ENCODE measurements around the gene RHOBTB1.
A peak's percentile ranks its signal among the peaks of the same experiment; 100 is the strongest.
"Not testable (repeated sequence)": the region's sequence is repeated elsewhere in the genome, so short reads cannot be mapped to it uniquely, and the experiment has no call there.

The RHOBTB1 gene

DNA sequence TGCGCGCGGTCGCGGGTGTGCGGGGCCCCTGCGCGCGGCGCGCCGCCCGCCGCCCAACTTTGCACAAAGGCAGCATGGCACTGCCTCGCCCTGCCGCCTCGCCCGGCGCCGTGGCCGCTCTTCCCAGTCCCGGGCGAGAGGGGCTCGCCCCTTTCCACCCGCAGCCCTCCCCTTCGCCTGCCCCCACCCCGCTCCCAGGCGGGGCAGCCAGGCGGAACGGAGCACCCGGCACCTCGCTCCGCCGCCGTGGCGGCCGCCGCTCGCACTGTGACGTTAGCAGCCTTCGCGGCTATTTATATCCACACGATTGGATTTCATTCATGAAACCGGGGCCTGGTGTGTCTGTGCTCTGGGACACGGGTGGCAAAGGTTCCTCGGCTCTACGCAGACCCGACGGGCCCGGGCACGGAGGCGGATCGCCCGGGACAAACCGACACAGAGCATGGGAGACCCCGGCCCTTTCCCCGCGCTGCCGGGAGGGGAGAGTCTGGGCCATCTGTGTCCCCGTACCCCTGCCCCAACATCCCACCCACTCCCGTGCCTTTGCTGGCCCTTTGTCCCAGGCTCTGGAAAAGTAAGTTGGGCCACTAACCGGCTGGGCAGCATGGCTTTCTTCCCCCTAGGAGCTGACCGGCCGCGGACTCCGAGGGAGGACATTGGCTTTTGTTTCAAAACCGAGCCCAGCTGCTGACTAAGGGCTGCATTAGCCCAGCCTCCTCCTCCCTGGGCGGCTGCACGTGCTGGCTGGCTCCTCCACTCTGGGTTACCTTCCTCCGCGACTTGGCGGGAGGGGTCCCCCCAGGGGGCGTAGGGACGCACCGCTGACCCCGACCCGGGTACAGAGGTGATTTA is at the start of gene RHOBTB1:
Gene RHOBTB1, minus strand, starts transcription at position 128 of the 852 bp plus-strand sequence. CDS start 32,643 bp downstream, outside the sequence.
- peak; percentile 91 for DNase-seq (ENCODE audit: low spot score)

DNA sequence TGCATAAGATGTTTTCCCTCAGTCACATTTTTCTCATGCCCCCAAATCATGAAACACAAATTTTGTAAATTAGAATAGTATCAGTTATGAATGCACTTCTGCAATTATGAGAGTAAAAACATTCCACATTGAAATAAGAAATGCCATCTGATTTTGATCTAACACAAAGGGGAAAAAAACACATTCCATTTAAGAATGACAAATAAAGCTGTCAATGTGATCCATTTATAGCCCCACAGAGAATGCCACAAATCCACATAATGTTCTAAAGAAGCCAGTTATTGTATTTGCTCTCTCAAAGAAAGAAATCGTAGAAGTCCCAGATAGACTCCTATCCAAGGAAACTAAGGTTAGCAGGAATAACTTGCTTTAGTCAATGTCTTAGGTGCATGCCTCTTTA is 48.7 kb upstream of the RHOBTB1 start:
- peak; percentile 11 for DNase-seq (ENCODE audit: low spot score)

DNA sequence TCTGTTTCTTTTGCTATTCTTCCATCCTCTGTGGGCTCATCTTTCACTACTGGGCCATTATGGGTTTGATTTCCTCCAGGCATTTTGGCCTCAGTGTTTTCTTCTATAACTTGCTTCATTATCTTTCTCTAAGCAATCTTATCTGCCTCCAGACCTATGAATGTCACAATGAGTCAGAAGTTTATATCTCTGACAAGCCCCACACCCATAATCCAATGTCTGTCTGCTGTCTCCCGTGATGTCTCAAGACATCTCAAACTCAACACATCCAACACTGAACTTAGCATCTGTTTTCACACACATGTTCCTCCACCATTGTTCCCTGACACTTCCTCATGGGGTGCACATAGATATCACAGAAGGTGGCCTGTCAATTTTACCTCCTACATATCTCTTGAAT is 46.7 kb upstream of the RHOBTB1 start:
- DNase-seq (ENCODE audit: low spot score): no peak

- no peak for DNase-seq (ENCODE audit: low spot score)
These were observed 45.5 kb upstream of the RHOBTB1 start for GRCh38 chr10:60989400-60989876.

DNA sequence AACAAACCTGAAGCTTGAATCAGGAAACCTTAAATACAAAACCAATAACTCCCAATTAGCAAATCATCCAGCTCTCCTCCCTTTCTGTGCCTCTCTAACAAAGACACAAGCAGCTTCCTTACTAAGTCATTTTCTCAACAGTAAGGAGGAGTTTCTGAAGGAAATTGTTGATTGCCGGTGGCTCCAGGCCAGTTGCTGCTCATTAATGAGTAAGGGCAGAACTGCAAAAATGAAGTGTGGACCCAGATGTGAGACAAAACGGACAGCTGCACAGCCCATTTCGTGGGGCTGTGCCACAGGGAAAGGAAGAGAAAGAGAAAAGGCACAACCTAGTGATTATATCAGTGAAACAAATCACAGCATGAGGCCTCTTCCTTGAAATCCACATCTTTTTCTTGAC is 42.8 kb upstream of the RHOBTB1 start:
- no peak for DNase-seq (ENCODE audit: low spot score)

- no peak for DNase-seq (ENCODE audit: low spot score)
These were observed 42.0 kb upstream of the RHOBTB1 start for GRCh38 chr10:60985951-60986350.

- DNase-seq (ENCODE audit: low spot score): no peak
These were observed 37.0 kb upstream of the RHOBTB1 start for GRCh38 chr10:60980997-60981396.

DNA sequence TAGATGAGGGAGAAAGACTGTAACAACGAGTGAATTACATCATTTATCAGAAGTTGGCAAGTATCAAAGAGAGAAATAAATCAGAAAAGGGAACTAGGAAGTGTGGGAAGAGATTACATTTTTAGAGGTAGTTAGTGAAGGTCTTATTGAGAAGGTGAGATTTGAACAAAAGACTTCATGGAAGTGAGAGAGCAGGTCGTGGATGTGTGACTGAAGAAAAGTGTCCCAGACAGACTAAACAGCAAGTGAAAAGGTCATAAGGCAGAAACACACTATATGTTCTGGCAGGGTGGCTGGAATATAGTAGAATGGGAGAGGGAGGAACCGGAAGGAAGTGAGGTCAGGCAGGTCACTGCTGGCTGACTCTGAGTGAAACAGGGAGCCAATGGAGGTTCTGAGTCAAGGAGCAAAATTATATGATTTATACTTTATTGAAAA is 35.7 kb upstream of the RHOBTB1 start:
- no peak for DNase-seq (ENCODE audit: low spot score)

DNA sequence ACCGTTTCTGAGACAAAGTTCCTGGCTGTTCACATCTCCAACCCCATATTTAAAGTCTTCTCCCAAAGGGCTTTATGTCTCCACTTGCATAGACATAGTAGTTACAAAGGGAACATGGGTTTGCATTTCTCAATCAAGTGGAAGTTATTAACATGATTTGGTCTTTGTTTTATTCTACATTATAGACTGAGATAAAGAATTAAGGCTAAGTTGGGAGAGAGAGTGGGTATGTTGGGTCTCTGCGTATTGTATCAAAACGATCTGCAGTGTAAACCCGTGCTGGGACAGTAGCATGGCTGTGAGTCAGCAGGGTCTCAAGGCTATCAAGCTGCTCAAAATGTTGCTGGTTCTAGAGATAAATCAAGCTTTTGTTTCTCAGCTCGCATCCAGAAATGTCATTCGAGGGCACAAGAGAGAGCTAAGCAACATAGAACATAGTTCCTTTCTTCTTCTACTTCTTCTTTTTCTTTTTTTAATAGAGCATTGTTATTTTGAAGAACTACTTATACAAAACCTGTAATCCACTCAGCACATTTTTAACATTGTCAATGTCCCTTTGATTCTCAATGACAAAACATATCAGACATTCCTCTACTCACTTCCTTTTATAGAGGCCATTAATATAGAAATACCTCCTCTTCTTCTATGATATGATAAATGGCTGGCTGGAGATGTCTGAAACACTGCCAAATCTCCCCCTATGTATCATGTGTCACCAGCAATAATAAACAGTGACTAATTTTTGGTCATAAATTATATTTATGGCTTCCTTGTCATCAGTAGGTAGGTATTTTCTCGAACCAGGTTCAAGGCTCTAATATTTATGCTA is 34.5 kb upstream of the RHOBTB1 start:
- DNase-seq (ENCODE audit: low spot score): no peak

GRCh38 chr10:60977161-60978122 is 33.5 kb upstream of the RHOBTB1 start:
- no peak for DNase-seq (ENCODE audit: low spot score)

- no peak for DNase-seq (ENCODE audit: low spot score)
These were observed 32.7 kb upstream of the RHOBTB1 start for GRCh38 chr10:60976687-60977086.

GRCh38 chr10:60975716-60976115 is 31.7 kb upstream of the RHOBTB1 start:
- DNase-seq (ENCODE audit: low spot score): no peak

DNA sequence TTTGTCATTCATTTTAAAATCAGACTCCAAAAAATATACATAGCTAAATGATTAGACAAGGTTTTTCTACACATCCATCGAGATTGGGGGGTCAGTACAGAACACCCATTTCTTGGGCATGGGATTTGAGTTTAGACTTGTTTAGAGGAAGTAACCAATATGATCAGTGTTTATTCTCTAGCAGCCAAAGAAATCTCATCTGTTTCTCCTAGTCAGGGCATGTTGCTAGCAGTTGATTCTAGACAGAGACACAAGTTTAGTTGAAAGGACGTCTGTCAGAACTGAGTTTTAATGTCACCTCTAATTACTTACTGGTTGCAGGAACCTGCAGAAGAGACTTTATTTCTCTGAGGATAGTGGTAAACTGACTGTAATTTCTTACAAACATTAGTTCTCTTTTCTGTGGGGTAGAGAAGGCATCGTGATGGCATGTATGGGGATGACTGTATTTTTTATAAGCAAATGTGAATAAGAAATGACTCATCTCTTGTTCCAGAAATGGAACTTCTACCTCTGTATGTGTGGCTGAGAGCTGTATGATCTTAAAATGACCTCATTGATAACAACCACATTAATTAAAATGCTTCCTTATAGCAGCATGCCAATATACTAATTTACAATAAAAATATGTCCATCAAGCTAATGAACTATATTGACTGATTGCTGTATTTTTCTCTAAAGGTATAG is 30.6 kb upstream of the RHOBTB1 start:
- DNase-seq (ENCODE audit: low spot score): no peak

DNA sequence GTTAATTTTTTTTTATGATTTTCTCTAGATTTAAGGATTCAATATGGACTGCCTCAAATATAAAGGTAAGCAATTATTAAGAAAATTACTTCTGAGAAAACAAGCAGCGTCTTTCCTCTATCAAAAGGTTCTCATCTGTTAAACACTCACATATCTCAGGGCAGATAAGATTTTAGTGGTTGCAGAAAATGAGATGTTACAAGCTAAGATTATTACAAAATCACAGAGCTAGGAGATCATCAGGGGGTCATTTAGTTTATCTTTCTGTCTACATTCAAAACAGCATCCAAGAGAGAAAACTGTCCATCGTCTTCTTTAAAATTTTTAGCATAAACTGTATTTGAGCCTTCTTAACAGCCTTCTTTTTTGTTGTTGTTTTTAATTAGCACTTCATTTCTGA is 29.1 kb upstream of the RHOBTB1 start:
- no peak for DNase-seq (ENCODE audit: low spot score)

- DNase-seq (ENCODE audit: low spot score): not testable (repeated sequence)
These were observed 28.2 kb upstream of the RHOBTB1 start for GRCh38 chr10:60972181-60972580.

- DNase-seq (ENCODE audit: low spot score): no peak
These were observed 26.5 kb upstream of the RHOBTB1 start for GRCh38 chr10:60970526-60970925.

GRCh38 chr10:60968504-60968903 is 24.5 kb upstream of the RHOBTB1 start:
- no peak for DNase-seq (ENCODE audit: low spot score)

DNA sequence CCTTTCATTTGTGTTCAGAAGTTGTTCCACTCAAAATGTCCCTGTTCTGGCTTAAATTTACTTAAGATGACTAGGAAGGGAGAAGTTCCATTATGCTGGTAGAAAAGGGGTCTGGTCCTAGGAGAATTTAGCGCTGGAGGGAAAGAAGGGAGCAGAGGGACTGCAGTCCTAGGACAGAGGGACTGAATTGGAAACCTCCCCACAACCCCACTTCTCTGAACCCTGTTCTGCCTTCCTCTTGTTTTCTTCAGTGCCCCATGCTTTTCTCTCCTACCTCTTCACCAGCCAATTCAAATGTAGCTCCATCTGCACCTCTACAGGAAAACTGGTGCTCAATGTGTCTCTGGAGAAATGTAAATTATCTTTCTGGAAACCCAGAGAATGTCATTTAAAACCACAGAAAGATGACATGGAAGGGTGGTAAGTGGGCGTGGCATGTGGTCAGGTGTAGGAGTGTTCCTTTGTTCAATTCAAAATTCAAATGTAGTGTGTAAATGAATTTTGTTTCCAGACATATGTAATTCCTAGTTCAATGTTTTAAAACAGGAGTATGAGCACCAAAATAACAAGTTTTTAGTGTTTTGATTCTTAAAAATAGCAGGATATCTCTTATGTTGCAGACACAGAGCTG is 24.0 kb upstream of the RHOBTB1 start:
- no peak for DNase-seq (ENCODE audit: low spot score)

DNA sequence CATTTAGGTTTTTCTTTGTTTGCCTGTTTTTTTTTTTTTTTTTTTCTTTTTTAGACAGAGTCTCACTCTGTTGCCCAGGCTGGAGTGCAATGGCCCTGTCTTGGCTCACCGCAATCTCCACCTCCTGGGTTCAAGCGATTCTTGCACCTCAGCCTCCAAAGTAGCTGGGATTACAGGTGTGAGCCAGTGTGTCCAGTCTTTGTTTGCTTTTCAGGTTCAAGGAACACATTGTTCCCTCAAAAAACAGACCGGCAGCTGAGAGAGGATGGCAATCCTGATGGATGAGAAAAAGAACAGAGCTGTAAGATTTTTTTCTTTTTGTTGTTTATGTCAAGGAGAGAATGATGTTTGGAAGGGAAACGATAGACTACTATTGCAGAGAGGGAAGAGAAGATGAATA is 23.3 kb upstream of the RHOBTB1 start:
- DNase-seq (ENCODE audit: low spot score): no peak

- no peak for DNase-seq (ENCODE audit: low spot score)
These were observed 21.7 kb upstream of the RHOBTB1 start for GRCh38 chr10:60965696-60966095.
